ENCODE measurements around the gene KLHL29. TPM values are rescaled to one million over a fixed set of nuclear protein-coding genes. Genes with fewer than 3 reads are reported as not detected.

KLHL29 gene
- polyA plus RNA-seq, 3 donors, result 0.03 TPM; not detected in 2

DNA sequence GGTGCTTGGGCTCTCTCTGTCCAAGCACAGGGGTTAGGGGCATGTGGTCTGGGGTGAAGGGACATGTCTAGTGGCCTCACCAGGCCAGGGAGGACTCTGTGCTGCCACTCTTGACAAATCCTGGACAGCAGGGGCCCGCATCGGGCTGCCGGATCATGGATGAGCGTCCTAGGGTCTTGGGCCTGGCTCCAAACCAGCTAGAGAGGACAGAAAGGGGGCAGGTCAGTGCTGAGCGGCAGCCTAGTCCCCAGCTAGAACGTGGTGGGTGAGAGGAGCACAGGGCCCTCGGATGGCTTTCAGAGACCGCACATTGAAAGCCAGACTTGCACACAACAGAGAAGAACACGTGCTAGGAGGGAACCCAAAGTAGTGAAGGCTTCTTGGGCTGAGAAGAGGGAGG is 300.7 kb downstream of the KLHL29 start:
- Histone ChIP-seq H3K4me2 (replicated peaks; ENCODE audit: extremely low read depth, low read length, poor library complexity, severe bottlenecking) (no peak overlapping the region), H4K20me1 (ENCODE audit: insufficient read depth, low read length) (no peaks in the 10 kb centered on the region), H3K9ac (ENCODE audit: insufficient read depth, low read length, poor library complexity, severe bottlenecking) (no peak overlapping the region), H3K27ac (ENCODE audit: low read depth in 1 of 2, low read length in 2 of 2) (no peak overlapping the region), H3K27me3 (ENCODE audit: control insufficient read depth in 2 of 2, insufficient read depth in 2 of 2, low read length in 2 of 2) (peaks cover 0 to 3% of the 10 kb centered on the region in 2 donors), H3K9me3 (replicated peaks in 1 of 2; ENCODE audit: control insufficient read depth in 1 of 2, insufficient read depth in 1 of 2, low read length in 2 of 2) (no peaks in the 10 kb centered on the region), H3K4me1 (ENCODE audit: control insufficient read depth in 1 of 2, insufficient read depth in 2 of 2, low read length in 2 of 2) (no peaks in the 10 kb centered on the region), H2AFZ (ENCODE audit: insufficient read depth, low read depth, low read length, poor library complexity, severe bottlenecking) (no peak overlapping the region), H3K4me3 (replicated peaks in 1 of 3; ENCODE audit: low read depth in 2 of 3, low read length in 3 of 3) (no peak overlapping the region), H3K79me2 (ENCODE audit: insufficient read depth, low read length) (no peaks in the 10 kb centered on the region), H3K36me3 (replicated peaks in 1 of 2; ENCODE audit: control insufficient read depth in 1 of 2, insufficient read depth in 2 of 2, low read length in 2 of 2) (no peaks in the 10 kb centered on the region)
- DNase-seq, result no peak
- TF ChIP-seq, protein P1, sequence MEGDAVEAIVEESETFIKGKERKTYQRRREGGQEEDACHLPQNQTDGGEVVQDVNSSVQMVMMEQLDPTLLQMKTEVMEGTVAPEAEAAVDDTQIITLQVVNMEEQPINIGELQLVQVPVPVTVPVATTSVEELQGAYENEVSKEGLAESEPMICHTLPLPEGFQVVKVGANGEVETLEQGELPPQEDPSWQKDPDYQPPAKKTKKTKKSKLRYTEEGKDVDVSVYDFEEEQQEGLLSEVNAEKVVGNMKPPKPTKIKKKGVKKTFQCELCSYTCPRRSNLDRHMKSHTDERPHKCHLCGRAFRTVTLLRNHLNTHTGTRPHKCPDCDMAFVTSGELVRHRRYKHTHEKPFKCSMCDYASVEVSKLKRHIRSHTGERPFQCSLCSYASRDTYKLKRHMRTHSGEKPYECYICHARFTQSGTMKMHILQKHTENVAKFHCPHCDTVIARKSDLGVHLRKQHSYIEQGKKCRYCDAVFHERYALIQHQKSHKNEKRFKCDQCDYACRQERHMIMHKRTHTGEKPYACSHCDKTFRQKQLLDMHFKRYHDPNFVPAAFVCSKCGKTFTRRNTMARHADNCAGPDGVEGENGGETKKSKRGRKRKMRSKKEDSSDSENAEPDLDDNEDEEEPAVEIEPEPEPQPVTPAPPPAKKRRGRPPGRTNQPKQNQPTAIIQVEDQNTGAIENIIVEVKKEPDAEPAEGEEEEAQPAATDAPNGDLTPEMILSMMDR (IDR thresholded peaks at IDR 0.05), result no peak
- H3K27ac Mint-ChIP-seq, result no peak overlapping the region
- WGBS (ENCODE audit: insufficient coverage), result 91% methylated on average over 9 of the region's 9 CpGs
- peaks cover 0 to 1% of the 10 kb centered on the region in 2 donors for H3K36me3 Mint-ChIP-seq
- no peaks in the 10 kb centered on the region for H3K4me1 Mint-ChIP-seq
- intact Hi-C loops (cut with micrococcal nuclease), result no loop called here
- no peak overlapping the region for H3K4me3 Mint-ChIP-seq
- H3K9me3 Mint-ChIP-seq, result peaks cover 0 to 2% (median 0%) of the 10 kb centered on the region in 7 donors
- H3K27me3 Mint-ChIP-seq (ENCODE audit: low read depth in 3 of 3), result peaks cover 0 to 32% (median 8%) of the 10 kb centered on the region in 3 donors

DNA sequence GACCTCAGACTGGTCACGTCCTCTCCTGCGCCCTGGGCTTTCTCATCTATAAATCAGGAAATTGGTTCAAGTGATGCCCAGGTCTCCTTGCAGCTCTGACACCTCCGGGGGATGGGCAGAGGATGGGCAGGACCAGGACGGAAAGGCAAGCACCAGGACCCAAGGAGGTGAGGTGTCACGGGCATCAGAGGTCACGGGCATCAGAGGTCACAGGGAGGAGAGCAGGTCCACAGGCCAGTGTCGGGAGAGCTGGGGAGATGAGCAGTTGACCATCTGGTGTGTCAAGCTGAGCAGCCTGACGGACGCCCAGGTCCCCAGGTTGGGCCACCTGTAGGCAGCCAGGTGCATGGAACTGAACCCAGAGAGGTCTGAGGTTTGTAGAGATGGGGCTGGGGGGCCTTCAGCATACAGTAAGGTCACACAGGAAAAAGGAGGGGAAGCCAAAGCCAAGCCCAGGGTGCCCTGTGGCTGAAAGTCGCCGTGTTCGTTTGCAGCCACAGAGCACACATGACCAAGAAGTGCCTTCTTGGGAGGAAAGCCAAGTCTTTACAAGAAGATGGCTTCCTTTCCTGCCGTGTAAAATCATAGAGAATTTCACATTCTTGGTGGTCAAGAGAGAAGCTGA is 301.5 kb downstream of the KLHL29 start:
- Histone ChIP-seq H3K27ac (ENCODE audit: low read depth in 1 of 2, low read length in 2 of 2) (no peak overlapping the region), H3K9ac (ENCODE audit: insufficient read depth, low read length, poor library complexity, severe bottlenecking) (no peak overlapping the region), H3K9me3 (replicated peaks in 1 of 2; ENCODE audit: control insufficient read depth in 1 of 2, insufficient read depth in 1 of 2, low read length in 2 of 2) (no peaks in the 10 kb centered on the region), H3K27me3 (ENCODE audit: control insufficient read depth in 2 of 2, insufficient read depth in 2 of 2, low read length in 2 of 2) (peaks cover 0 to 3% of the 10 kb centered on the region in 2 donors), H3K4me2 (replicated peaks; ENCODE audit: extremely low read depth, low read length, poor library complexity, severe bottlenecking) (no peak overlapping the region), H3K36me3 (replicated peaks in 1 of 2; ENCODE audit: control insufficient read depth in 1 of 2, insufficient read depth in 2 of 2, low read length in 2 of 2) (no peaks in the 10 kb centered on the region), H3K4me1 (ENCODE audit: control insufficient read depth in 1 of 2, insufficient read depth in 2 of 2, low read length in 2 of 2) (no peaks in the 10 kb centered on the region), H3K4me3 (replicated peaks in 1 of 3; ENCODE audit: low read depth in 2 of 3, low read length in 3 of 3) (no peak overlapping the region), H4K20me1 (ENCODE audit: insufficient read depth, low read length) (no peaks in the 10 kb centered on the region), H2AFZ (ENCODE audit: insufficient read depth, low read depth, low read length, poor library complexity, severe bottlenecking) (no peak overlapping the region), H3K79me2 (ENCODE audit: insufficient read depth, low read length) (no peaks in the 10 kb centered on the region)
- Mint-ChIP-seq H3K4me1 (no peaks in the 10 kb centered on the region), H3K4me3 (no peak overlapping the region), H3K36me3 (peaks cover 4 to 10% of the 10 kb centered on the region in 2 donors), H3K27ac (no peak overlapping the region), H3K9me3 (peaks cover 0 to 2% (median 0%) of the 10 kb centered on the region in 7 donors), H3K27me3 (ENCODE audit: low read depth in 3 of 3) (peaks cover 2 to 30% (median 8%) of the 10 kb centered on the region in 3 donors)
- intact Hi-C loops (cut with micrococcal nuclease), result no loop called here
- WGBS (ENCODE audit: insufficient coverage), result 68% methylated on average over 11 of the region's 13 CpGs
- no peak for DNase-seq
- TF ChIP-seq, protein P1 (IDR thresholded peaks at IDR 0.05), result no peak
